H1 (cell line): ENCODE data around the gene DIP2B. TPM values are rescaled to one million over a fixed set of nuclear protein-coding genes. Genes with fewer than 3 reads are reported as not detected.

Experiments used
- CTCF ChIA-PET: fragments of 300-600 bp; sonication (Branson Sonifier 250); formaldehyde crosslinking; loops from one replicate; lab custom pipeline; 2021; ENCODE audit not compliant: partially characterized antibody; lab: Charles Lee
- POLR2A ChIA-PET: fragments of 300-600 bp; sonication (Branson Sonifier 250); formaldehyde crosslinking; loops from one replicate; lab custom pipeline; 2021; ENCODE audit warnings: inconsistent platforms; ENCODE audit not compliant: partially characterized antibody; lab: Charles Lee
- DNase-seq, 2 experiments: peaks; one replicate each; pipeline versions ENCODE4 v3.0.0 to v3.0.0-alpha.2; 2010 to 2022; ENCODE audit warnings: low spot score in 2 of 2, low read depth in 1 of 2, mixed read lengths in 1 of 2
- FAIRE-seq: peaks from 2 replicates; lab custom pipeline; 2011; peaks lifted over from hg19 to GRCh38; lab: Jason Lieb, UNC
- H2AFZ ChIP-seq: 2 replicates; pipeline ENCODE4 v1.8.1; 2012; ENCODE audit warnings: low read length, inconsistent platforms
- H2AK5ac ChIP-seq: 2 replicates; pipeline ENCODE4 v1.6.1; 2013; ENCODE audit warnings: low read depth, low read length
- H2BK120ac ChIP-seq: replicated peaks from 2 replicates; pipeline ENCODE3; 2013; ENCODE audit warnings: low read depth, low read length, inconsistent platforms
- H2BK12ac ChIP-seq: 2 replicates; pipeline ENCODE4 v1.6.1; 2013; ENCODE audit warnings: low read depth, low read length
- H2BK15ac ChIP-seq: 2 replicates; pipeline ENCODE4 v1.6.1; 2013; ENCODE audit warnings: low read length
- H2BK20ac ChIP-seq: 2 replicates; pipeline ENCODE4 v1.6.1; 2013; ENCODE audit warnings: low read length
- H2BK5ac ChIP-seq: 2 replicates; pipeline ENCODE4 v1.6.1; 2013; ENCODE audit warnings: low read depth, low read length
- H3K14ac ChIP-seq: 2 replicates; pipeline ENCODE4 v1.6.1; 2013; ENCODE audit warnings: inconsistent platforms; ENCODE audit not compliant: insufficient read length
- H3K18ac ChIP-seq: 2 replicates; pipeline ENCODE4 v1.6.1; 2013; ENCODE audit warnings: low read length; ENCODE audit errors: extremely low read depth
- H3K23ac ChIP-seq: 2 replicates; pipeline ENCODE4 v1.6.1; 2013; ENCODE audit warnings: inconsistent platforms; ENCODE audit not compliant: insufficient read length
- H3K23me2 ChIP-seq: 2 replicates; pipeline ENCODE4 v1.6.1; 2013; ENCODE audit warnings: low read depth, low read length
- H3K27ac ChIP-seq: 2 replicates; pipeline ENCODE4 v1.6.1; 2011; ENCODE audit warnings: low read depth, low read length, inconsistent platforms
- H3K27me3 ChIP-seq, 4 experiments: replicated peaks in 1 of 4; 1 replicate in 1 of 4; 2 replicates in 3 of 4; pipeline versions ENCODE4 v1.6.1 to v1.8.1; 2011 to 2013; ENCODE audit warnings: low read length in 3 of 4, mild to moderate bottlenecking in 3 of 4, inconsistent platforms in 2 of 4, mixed read lengths in 2 of 4, moderate library complexity in 1 of 4; ENCODE audit not compliant: control insufficient read depth in 3 of 4, insufficient read depth in 3 of 4; ENCODE audit errors: extremely low read depth in 1 of 4
- H3K36me3 ChIP-seq, 4 experiments: 2 replicates each; pipeline versions ENCODE4 v1.6.1 to v1.8.1; 2011 to 2013; ENCODE audit warnings: mild to moderate bottlenecking in 4 of 4, low read length in 3 of 4, moderate library complexity in 2 of 4, control low read depth in 1 of 4, inconsistent platforms in 1 of 4; ENCODE audit not compliant: insufficient read depth in 4 of 4, control insufficient read depth in 2 of 4
- H3K4ac ChIP-seq: replicated peaks from 2 replicates; pipeline ENCODE3; 2013; ENCODE audit warnings: low read length, low read depth, mixed read lengths, inconsistent platforms; ENCODE audit not compliant: insufficient read length
- H3K4me1 ChIP-seq, 4 experiments: replicated peaks in 1 of 4; 1 replicate in 1 of 4; 2 replicates in 3 of 4; pipeline versions ENCODE4 v1.6.1 to v1.8.1; 2011 to 2013; ENCODE audit warnings: low read length in 3 of 4, inconsistent platforms in 2 of 4, mixed read lengths in 1 of 4; ENCODE audit not compliant: insufficient read depth in 4 of 4, control insufficient read depth in 3 of 4
- H3K4me2 ChIP-seq, 2 experiments: 2 replicates each; pipeline versions ENCODE4 v1.6.1 to v1.8.1; 2011 to 2013; ENCODE audit warnings: low read depth in 2 of 2, low read length in 2 of 2, control low read depth in 1 of 2, inconsistent platforms in 1 of 2, mild to moderate bottlenecking in 1 of 2; ENCODE audit not compliant: insufficient read depth in 1 of 2
- H3K4me3 ChIP-seq, 4 experiments: fragments of 200-600, 300-600 bp in 1 of 4; sonication (generic), shearing (Covaris generic), sonication (Bioruptor Twin) in 1 of 4; 2 replicates each; pipeline versions ENCODE4 v1.5.1 to v1.8.1; 2011 to 2016; ENCODE audit warnings: low read length in 4 of 4, low read depth in 3 of 4, control low read depth in 2 of 4, inconsistent platforms in 2 of 4, mild to moderate bottlenecking in 2 of 4, mixed read lengths in 1 of 4, moderate library complexity in 1 of 4; ENCODE audit not compliant: insufficient read depth in 2 of 4; ENCODE audit errors: extremely low read depth in 1 of 4
- H3K56ac ChIP-seq: replicated peaks from 2 replicates; pipeline ENCODE3; 2013; ENCODE audit warnings: low read depth, mild to moderate bottlenecking, mixed read lengths, low read length, inconsistent platforms; ENCODE audit not compliant: insufficient read length
- H3K79me1 ChIP-seq: 2 replicates; pipeline ENCODE4 v1.6.1; 2013; ENCODE audit warnings: low read depth, low read length, control low read depth
- H3K79me2 ChIP-seq, 2 experiments: 2 replicates each; pipeline versions ENCODE4 v1.6.1 to v1.8.1; 2012 to 2013; ENCODE audit warnings: low read length in 2 of 2, mild to moderate bottlenecking in 2 of 2, inconsistent platforms in 1 of 2; ENCODE audit not compliant: insufficient read depth in 2 of 2, control insufficient read depth in 1 of 2
- H3K9ac ChIP-seq, 4 experiments: replicated peaks in 1 of 4; 1 replicate in 1 of 4; 2 replicates in 3 of 4; pipeline versions ENCODE4 v1.6.1 to v1.8.1; 2011 to 2013; ENCODE audit warnings: low read depth in 3 of 4, low read length in 3 of 4, control low read depth in 2 of 4, mild to moderate bottlenecking in 2 of 4, moderate library complexity in 2 of 4, inconsistent platforms in 1 of 4; ENCODE audit errors: extremely low read depth in 1 of 4
- H3K9me3 ChIP-seq, 2 experiments: 2 replicates each; pipeline versions ENCODE4 v1.6.1 to v1.8.1; 2012 to 2013; ENCODE audit warnings: mild to moderate bottlenecking in 2 of 2, moderate library complexity in 2 of 2, control low read depth in 1 of 2, inconsistent platforms in 1 of 2, low read depth in 1 of 2, low read length in 1 of 2, mixed read lengths in 1 of 2; ENCODE audit not compliant: insufficient read depth in 2 of 2
- H4K20me1 ChIP-seq, 2 experiments: replicated peaks in 1 of 2; 2 replicates each; pipeline versions ENCODE3 to v1.8.1; 2011 to 2013; ENCODE audit warnings: inconsistent platforms in 2 of 2, low read length in 2 of 2, mild to moderate bottlenecking in 1 of 2; ENCODE audit not compliant: insufficient read depth in 2 of 2, control insufficient read depth in 1 of 2
- H4K5ac ChIP-seq: 2 replicates; pipeline ENCODE4 v1.6.1; 2013; ENCODE audit warnings: low read length, low read depth, mixed read lengths, inconsistent platforms; ENCODE audit not compliant: insufficient read length
- H4K8ac ChIP-seq: 2 replicates; pipeline ENCODE4 v1.8.0; 2013; ENCODE audit warnings: mild to moderate bottlenecking, moderate library complexity, low read length, inconsistent platforms; ENCODE audit not compliant: insufficient read depth; ENCODE audit errors: extremely low read depth
- H4K91ac ChIP-seq: replicated peaks from 2 replicates; pipeline ENCODE3; 2013; ENCODE audit warnings: low read length, mixed read lengths, inconsistent platforms; ENCODE audit not compliant: insufficient read length
- CHD2 ChIP-seq: IDR thresholded peaks from 2 replicates; pipeline ENCODE4 v1.6.1; 2012; ENCODE audit warnings: low read length, improper control_type of control experiment
- CTBP2 ChIP-seq: IDR thresholded peaks from 2 replicates; pipeline ENCODE4 v1.7.0; 2011; ENCODE audit warnings: borderline replicate concordance, mild to moderate bottlenecking, moderate library complexity, mixed read lengths, low read length; ENCODE audit not compliant: insufficient read depth, insufficient read length
- NANOG ChIP-seq: IDR thresholded peaks from 2 replicates; pipeline ENCODE4 v1.6.1; 2011; ENCODE audit warnings: low read length, low read depth, mild to moderate bottlenecking, inconsistent platforms; ENCODE audit not compliant: insufficient read depth, poor library complexity, severe bottlenecking
- NRF1 ChIP-seq: IDR thresholded peaks from 2 replicates; pipeline ENCODE4 v1.6.1; 2011; ENCODE audit warnings: mild to moderate bottlenecking, low read depth, low read length, improper control_type of control experiment
- SIN3A ChIP-seq, 2 experiments: IDR thresholded peaks in 1 of 2; conservative IDR thresholded peaks in 1 of 2; 2 replicates each; pipeline ENCODE4 v1.6.1; 2011 to 2012; ENCODE audit warnings: low read length in 2 of 2, improper control_type of control experiment in 1 of 2, low read depth in 1 of 2, mild to moderate bottlenecking in 1 of 2
- SIX5 ChIP-seq: IDR thresholded peaks from 2 replicates; pipeline ENCODE4 v1.6.1; 2011; ENCODE audit warnings: mild to moderate bottlenecking, low read depth, low read length
- SP1 ChIP-seq: IDR thresholded peaks from 2 replicates; pipeline ENCODE4 v1.6.1; 2011; ENCODE audit warnings: low read depth, low read length
- ZNF274 ChIP-seq: IDR thresholded peaks from 2 replicates; pipeline ENCODE4 v1.7.0; 2012; ENCODE audit warnings: low read length, borderline replicate concordance; ENCODE audit errors: extremely low read depth
- WGBS, 2 experiments: shearing (Covaris generic) in 1 of 2; methylation state at CpG; one replicate each; pipeline versions ENCODE4 v1.1.6 to v1.1.7; 2013 to 2015; ENCODE audit warnings: low lambda C conversion rate in 2 of 2, mixed read lengths in 2 of 2, inconsistent platforms in 1 of 2, low coverage in 1 of 2, missing lambda C conversion rate in 1 of 2; ENCODE audit not compliant: insufficient replicate concordance in 2 of 2, insufficient coverage in 1 of 2, insufficient read length in 1 of 2; ENCODE audit errors: extremely low coverage in 1 of 2, missing lambda C conversion rate in 1 of 2; 5-methylcytosine and 5-hydroxymethylcytosine counted together
- polyA plus RNA-seq, 7 experiments: library from polyadenylated mRNA; depleted of rRNA in 3 of 7; stranded (reverse) in 5 of 7; unstranded in 2 of 7; fragments of >200 nt in 5 of 7; fragments of 200-250 nt in 2 of 7; gene quantifications; 1 replicate in 5 of 7; 2 replicates in 1 of 7; 4 replicates in 1 of 7; pipeline versions ENCODE4 v1.2.1 to v1.2.3, GENCODE V29; 2011 to 2013; ENCODE audit warnings: missing spikeins in 2 of 7, mixed read lengths in 2 of 7
- total RNA-seq: library from RNA; stranded (reverse); fragmentation: NEBNext Ultra II Directional; extraction: Animal tissue kit (Norgen Biotek cat#: 25700); gene quantifications from 2 replicates; pipeline ENCODE4 v1.2.1, GENCODE V29; 2021
- TF ChIP-seq, protein P1 (sequence below): IDR thresholded peaks from 2 replicates; pipeline ENCODE4 v1.6.1; 2012; ENCODE audit warnings: inconsistent platforms

The DIP2B gene
- total and polyA plus RNA-seq, 2 of the 8 experiments (the other 6 are each of a cell fraction or from before 2014, with no cell fraction given): 11.1 to 29.6 TPM

DNA sequence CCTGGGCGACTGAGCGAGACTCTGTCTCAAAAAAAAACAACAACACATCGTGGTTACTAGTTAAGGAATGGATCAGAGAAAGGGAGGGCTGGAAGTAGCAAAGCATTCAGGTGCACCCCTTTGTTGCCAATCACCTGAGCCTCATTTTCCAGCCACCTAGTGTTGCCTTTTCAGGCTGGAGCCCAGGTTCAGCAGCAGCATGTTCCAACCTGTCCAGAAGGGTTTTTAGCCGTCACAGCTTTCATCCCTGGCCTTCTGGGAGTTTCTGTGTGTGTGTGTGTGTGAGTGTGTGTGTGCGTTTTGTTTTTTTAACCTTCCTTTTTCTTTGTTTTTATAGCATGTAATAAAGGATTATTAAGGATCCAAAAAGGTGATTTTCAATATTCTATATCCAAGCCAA lies 138.0 kb downstream of the DIP2B start:
- Histone ChIP-seq H2BK120ac (no peak overlapping the region), H2AFZ (no peak overlapping the region), H4K5ac (no peak overlapping the region), H3K27me3 (no peaks in the 10 kb centered on the region), H3K9me3 (no peaks in the 10 kb centered on the region), H3K4me2 (no peak overlapping the region), H2BK20ac (no peak overlapping the region), H3K4ac (no peak overlapping the region), H3K79me2 (no peaks in the 10 kb centered on the region; a peak in 1 of 4 replicates), H3K4me1 (no peaks in the 10 kb centered on the region)
- FAIRE-seq: no peak
- TF ChIP-seq CTBP2 (no peak), ZNF274 (no peak), NRF1 (no peak), SP1 (no peak), SIN3A (conservative IDR thresholded peaks at IDR 0.05 in 1 of 2, IDR thresholded peaks at IDR 0.05 in 1 of 2; ENCODE audit: low read depth in 1 of 2, low read length in 2 of 2) (no peak), SIX5 (no peak), NANOG (no peak), CHD2 (no peak)
- TF ChIP-seq, protein P1, sequence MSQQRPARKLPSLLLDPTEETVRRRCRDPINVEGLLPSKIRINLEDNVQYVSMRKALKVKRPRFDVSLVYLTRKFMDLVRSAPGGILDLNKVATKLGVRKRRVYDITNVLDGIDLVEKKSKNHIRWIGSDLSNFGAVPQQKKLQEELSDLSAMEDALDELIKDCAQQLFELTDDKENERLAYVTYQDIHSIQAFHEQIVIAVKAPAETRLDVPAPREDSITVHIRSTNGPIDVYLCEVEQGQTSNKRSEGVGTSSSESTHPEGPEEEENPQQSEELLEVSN: no peak
- TF ChIP-seq, all 59 proteins: peak for 0
- 0 out of 8 replicates have a peak, but pooled peaks cover 0 to 3% (median under 1%) of the 10 kb centered on the region in 4 experiments for H3K36me3 ChIP-seq
- POLR2A ChIA-PET: interaction anchor here (1.5 to 2.7 kb wide), 2 partner anchors 136 to 138 kb away, joined by 3 to 11 read pairs; partner anchors contain the start of gene DIP2B
- H2BK15ac ChIP-seq: no peak overlapping the region
- no peak for DNase-seq
- H3K14ac ChIP-seq: no peak overlapping the region
- 80% methylated on average over 5 of the region's 5 CpGs; no CpG with 5 or more reads in 1 of the 2 experiments for WGBS, 2 experiments
- H2BK12ac ChIP-seq: no peak overlapping the region
- no peak overlapping the region for H4K91ac ChIP-seq
- no peaks in the 10 kb centered on the region for H4K20me1 ChIP-seq
- no peak overlapping the region for H2AK5ac ChIP-seq
- H3K23ac ChIP-seq: no peak overlapping the region
- peak overlapping the region; percentile 49; the same call in 1 of the 2 replicates for H3K27ac ChIP-seq
- peaks cover 2% of the 10 kb centered on the region; the same call in 1 of the 2 replicates for H3K79me1 ChIP-seq
- H3K56ac ChIP-seq: no peak overlapping the region
- CTCF ChIA-PET: interaction anchor here (0.7 to 6.8 kb wide), 6 partner anchors 8 to 1304 kb away, joined by 3 to 99 read pairs (median 4); partner anchors contain the start of gene DIP2B
- H3K4me3 ChIP-seq: no peak overlapping the region
- H2BK5ac ChIP-seq: no peak overlapping the region
- H3K9ac ChIP-seq: no peak overlapping the region; a peak in 1 of 7 replicates
- H3K18ac ChIP-seq: no peak overlapping the region
- no peak overlapping the region for H4K8ac ChIP-seq
- no peaks in the 10 kb centered on the region; the same call in 1 of the 2 replicates for H3K23me2 ChIP-seq
